A549 (cell line): ENCODE results near the gene MSX2. TPM values are rescaled to one million over a fixed set of nuclear protein-coding genes. Genes with fewer than 3 reads are reported as not detected.

Source experiments
- ATAC-seq, 2 experiments: fragments of 200-7000 bp in 1 of 2; fragments of >200 bp in 1 of 2; cut with Nextera tagmentation in 1 of 2; cut with Tn5 transposase in 1 of 2; 3 replicates each; pipeline versions ENCODE4 v1.8.0 to v1.9.1; 2018 to 2020; ENCODE audit warnings: mild to moderate bottlenecking in 1 of 2, moderate library complexity in 1 of 2
- CTCF ChIA-PET: fragments of 300-600 bp; sonication (Branson Sonifier 250); formaldehyde crosslinking; extraction: SDS; loops from one replicate; lab custom pipeline; 2021; ENCODE audit warnings: antibody characterized with exemption, inconsistent platforms; lab: Yijun Ruan, JAX
- POLR2A ChIA-PET: fragments of 350-600 bp; formaldehyde crosslinking; extraction: SDS; loops from one replicate; lab custom pipeline; 2021; ENCODE audit warnings: antibody characterized with exemption, inconsistent platforms; lab: Yijun Ruan, JAX
- DNase-seq, 2 experiments: peaks; one replicate each; pipeline versions ENCODE4 v3.0.0 to v3.0.0-alpha.2; 2011 to 2016; ENCODE audit warnings: low read depth in 1 of 2, low spot score in 1 of 2
- FAIRE-seq: peaks from 2 replicates; lab custom pipeline; 2011; peaks lifted over from hg19 to GRCh38; lab: Jason Lieb, UNC
- H3K27ac ChIP-seq, 2 experiments: fragments of >200 bp; sonication (Bioruptor Twin); formaldehyde crosslinking; 3 replicates each; pipeline ENCODE4 v1.5.1; 2016 to 2017
- H3K4me1 ChIP-seq: fragments of >200 bp; sonication (Bioruptor Twin); formaldehyde crosslinking; 3 replicates; pipeline ENCODE4 v1.6.1; 2016
- H3K4me2 ChIP-seq: fragments of >200 bp; sonication (Bioruptor Twin); formaldehyde crosslinking; 3 replicates; pipeline ENCODE4 v1.6.1; 2016
- H3K4me3 ChIP-seq: fragments of >200 bp; sonication (Bioruptor Twin); formaldehyde crosslinking; 3 replicates; pipeline ENCODE4 v1.5.1; 2016
- H3K9me3 ChIP-seq: fragments of >200 bp; sonication (Bioruptor Twin); formaldehyde crosslinking; 3 replicates; pipeline ENCODE4 v1.6.1; 2016
- BCL3 ChIP-seq: fragments of >200 bp; sonication (Bioruptor Twin); formaldehyde crosslinking; IDR thresholded peaks from 3 replicates; pipeline ENCODE4 v1.6.1; 2016
- BHLHE40 ChIP-seq: IDR thresholded peaks from 2 replicates; pipeline ENCODE4 v1.6.1; 2012; ENCODE audit warnings: low read depth, low read length, inconsistent platforms
- CBX8 ChIP-seq: fragments of 200-600 bp; sonication (generic); IDR thresholded peaks from 2 replicates; pipeline ENCODE4 v1.6.1; 2016
- CEBPB ChIP-seq, 2 experiments: fragments of >200 bp in 1 of 2; sonication (Bioruptor Twin) in 1 of 2; formaldehyde crosslinking in 1 of 2; IDR thresholded peaks; 2 replicates each; pipeline ENCODE4 v1.6.1; 2012 to 2016
- CHD4 ChIP-seq: fragments of 200-600 bp; sonication (generic); IDR thresholded peaks from 2 replicates; pipeline ENCODE4 v1.6.1; 2016; ENCODE audit warnings: antibody characterized with exemption, mild to moderate bottlenecking, borderline replicate concordance
- E2F6 ChIP-seq: IDR thresholded peaks from 2 replicates; pipeline ENCODE4 v1.6.1; 2012; ENCODE audit warnings: low read depth, borderline replicate concordance
- EP300 ChIP-seq, 2 experiments: fragments of >200 bp; sonication (Bioruptor Twin); formaldehyde crosslinking; IDR thresholded peaks; 2 replicates in 1 of 2; 3 replicates in 1 of 2; pipeline ENCODE4 v1.6.1; 2016 to 2017
- FOSB ChIP-seq: fragments of 250-450 bp; sonication (Bioruptor Pico); IDR thresholded peaks from 2 replicates; pipeline ENCODE4 v1.5.0; 2020; ENCODE audit warnings: mild to moderate bottlenecking, moderate library complexity
- FOSL2 ChIP-seq, 2 experiments: fragments of 450-650 bp in 1 of 2; fragments of >200 bp in 1 of 2; sonication (Bioruptor Twin) in 1 of 2; formaldehyde crosslinking; IDR thresholded peaks; 2 replicates each; pipeline versions ENCODE4 v1.5.0 to v1.6.1; 2016 to 2020; ENCODE audit warnings: mild to moderate bottlenecking in 1 of 2, moderate library complexity in 1 of 2
- FOXS1 ChIP-seq: fragments of 250-450 bp; sonication (Bioruptor Pico); IDR thresholded peaks from 2 replicates; pipeline ENCODE4 v1.5.0; 2020; ENCODE audit warnings: mild to moderate bottlenecking, moderate library complexity
- HEYL ChIP-seq: fragments of 250-450 bp; sonication (Bioruptor Pico); IDR thresholded peaks from 2 replicates; pipeline ENCODE4 v1.8.0; 2021; ENCODE audit warnings: mild to moderate bottlenecking, moderate library complexity
- HOXB13 ChIP-seq: fragments of 250-450 bp; sonication (Bioruptor Pico); IDR thresholded peaks from 2 replicates; pipeline ENCODE4 v1.5.0; 2020; ENCODE audit warnings: low read depth, mild to moderate bottlenecking, moderate library complexity
- KDM1A ChIP-seq: fragments of 200-600 bp; sonication (generic); IDR thresholded peaks from 2 replicates; pipeline ENCODE4 v1.6.1; 2016; ENCODE audit warnings: low read depth, mild to moderate bottlenecking
- MAX ChIP-seq: IDR thresholded peaks from 2 replicates; pipeline ENCODE4 v1.6.1; 2012
- MAZ ChIP-seq: fragments of 150-350 bp; IDR thresholded peaks from 2 replicates; pipeline ENCODE4 v1.6.1; 2014; ENCODE audit warnings: antibody characterized with exemption, low read depth, low read length, borderline replicate concordance
- NPAS2 ChIP-seq: fragments of 250-450 bp; sonication (Bioruptor Pico); IDR thresholded peaks from 2 replicates; pipeline ENCODE4 v1.8.0; 2022; ENCODE audit warnings: mild to moderate bottlenecking, moderate library complexity, borderline replicate concordance
- POLR2A ChIP-seq: IDR thresholded peaks from 2 replicates; pipeline ENCODE4 v1.6.1; 2012; ENCODE audit warnings: mild to moderate bottlenecking, low read length
- REST ChIP-seq: fragments of 200-600 bp; sonication (generic); IDR thresholded peaks from 2 replicates; pipeline ENCODE4 v1.6.1; 2016; ENCODE audit warnings: antibody characterized with exemption, mild to moderate bottlenecking, moderate library complexity
- TP53 ChIP-seq: fragments of 250-450 bp; sonication (Bioruptor Pico); IDR thresholded peaks from 2 replicates; pipeline ENCODE4 v1.5.0; 2021; ENCODE audit warnings: mild to moderate bottlenecking, moderate library complexity
- ZC3H11A ChIP-seq: fragments of 450-650 bp; IDR thresholded peaks from 2 replicates; pipeline ENCODE4 v1.6.1; 2014; ENCODE audit warnings: antibody characterized with exemption, mild to moderate bottlenecking
- ZNF302 ChIP-seq: fragments of 250-450 bp; sonication (Bioruptor Pico); IDR thresholded peaks from 2 replicates; pipeline ENCODE4 v1.9.0; 2021; ENCODE audit warnings: inconsistent platforms, mild to moderate bottlenecking, moderate library complexity
- WGBS: methylation state at CpG from one replicate; pipeline ENCODE4 v1.1.6; 2017; ENCODE audit errors: missing lambda C conversion rate; 5-methylcytosine and 5-hydroxymethylcytosine counted together
- polyA plus RNA-seq, 4 experiments: library from polyadenylated mRNA; depleted of rRNA in 3 of 4; stranded (reverse); fragments of >200 nt; fragmentation: RNase III in 1 of 4; extraction: RNeasy Plus Mini Kit Qiagen cat#74134 plus additional on column Dnase treatment in 1 of 4; gene quantifications; 2 replicates in 3 of 4; 3 replicates in 1 of 4; pipeline ENCODE4 v1.2.3, GENCODE V29; 2011 to 2017

The MSX2 gene
- polyA plus RNA-seq, 2 of the 4 experiments (the other 2 are of a cell fraction), result 2.4 to 2.6 TPM

- no peak overlapping the region for H3K27ac ChIP-seq
- H3K4me2 ChIP-seq, result no peak overlapping the region
- DNase-seq (no peak), FAIRE-seq (no peak)
- H3K9me3 ChIP-seq, result no peaks in the 10 kb centered on the region; the same call in 2 of the 3 replicates
- H3K4me3 ChIP-seq, result no peak overlapping the region
- WGBS, result 54% methylated on average over 7 of the region's 7 CpGs
- POLR2A ChIA-PET, result no interaction called here
- TF ChIP-seq REST, result no peak
- TF ChIP-seq FOSB (CRISPR knock-in tag), result no peak
- no peak for TF ChIP-seq BHLHE40
- no peak for TF ChIP-seq MAX
- TF ChIP-seq KDM1A, result no peak
- no peak for TF ChIP-seq ZNF302
- TF ChIP-seq TP53 (CRISPR knock-in tag), result no peak
- no peak for TF ChIP-seq HOXB13 (CRISPR knock-in tag)
- TF ChIP-seq CEBPB (IDR thresholded peaks at IDR 0.05), result no peak
- TF ChIP-seq MAZ, result no peak
- no peak for TF ChIP-seq BCL3
- no peak for TF ChIP-seq EP300 (IDR thresholded peaks at IDR 0.05)
- no peak for TF ChIP-seq ZC3H11A
- TF ChIP-seq FOXS1 (CRISPR knock-in tag), result no peak
- no peak for TF ChIP-seq CBX8
- no peak for TF ChIP-seq FOSL2 (IDR thresholded peaks at IDR 0.05)
- TF ChIP-seq FOSL2 (CRISPR knock-in tag; IDR thresholded peaks at IDR 0.05), result no peak
- no peak for TF ChIP-seq CHD4
- TF ChIP-seq, all 56 proteins: peak for 0
- no peak for ATAC-seq
- H3K4me1 ChIP-seq, result no peaks in the 10 kb centered on the region
- CTCF ChIA-PET, result interaction anchor here (0.6 to 0.8 kb wide), 2 partner anchors 16 to 99 kb away, joined by 3 to 4 read pairs; no protein-coding TSS in a partner anchor
Measured at GRCh38 chr5:174680901-174681565, 43.3 kb upstream of the MSX2 start.

- H3K4me2 ChIP-seq, result no peak overlapping the region
- H3K27ac ChIP-seq, result no peak overlapping the region
- FAIRE-seq, result no peak
- ChIA-PET CTCF (no interaction called here), POLR2A (interaction anchor here (0.7 kb wide), 1 partner anchor 194 kb away, joined by 4 read pairs; no protein-coding TSS in a partner anchor)
- DNase-seq, result no peak
- H3K4me3 ChIP-seq, result no peak overlapping the region
- H3K9me3 ChIP-seq, result no peaks in the 10 kb centered on the region
- no peak for ATAC-seq
- H3K4me1 ChIP-seq, result peaks cover 3% of the 10 kb centered on the region; the same call in 1 of the 3 replicates
- no peak for TF ChIP-seq HEYL (CRISPR knock-in tag)
- no peak for TF ChIP-seq E2F6
- TF ChIP-seq POLR2A, result no peak
- no peak for TF ChIP-seq NPAS2 (CRISPR knock-in tag)
Measured at GRCh38 chr5:174687503-174687902, 36.9 kb upstream of the MSX2 start.
